HL-60 (cell line): ENCODE results near the gene TRAM2.

ENCODE experiments used
- CTCF ChIP-seq: IDR thresholded peaks from one replicate; pipeline ENCODE4 v1.5.1; 2011; ENCODE audit warnings: low read length, control low read depth, inconsistent platforms; ENCODE audit not compliant: insufficient read depth
- GABPA ChIP-seq: IDR thresholded peaks from 2 replicates; pipeline ENCODE4 v1.6.1; 2012; ENCODE audit warnings: low read depth
- POLR2AphosphoS5 ChIP-seq: IDR thresholded peaks from 2 replicates; pipeline ENCODE4 v1.6.1; 2012; ENCODE audit warnings: low read depth
- REST ChIP-seq: IDR thresholded peaks from 2 replicates; pipeline ENCODE4 v1.6.1; 2012; ENCODE audit warnings: low read depth; ENCODE audit not compliant: insufficient replicate concordance

GRCh38 chr6:52522655-52523054 is 54.2 kb downstream of the TRAM2 start:
- TF ChIP-seq CTCF, result no peak
- no peak for TF ChIP-seq REST
- TF ChIP-seq POLR2AphosphoS5, result no peak
- no peak for TF ChIP-seq GABPA
